Fibroblast of the aortic adventitia (primary cell): ENCODE results near the gene PIKFYVE. TPM values are rescaled to one million over a fixed set of nuclear protein-coding genes. Genes with fewer than 3 reads are reported as not detected.
"Not testable (repeated sequence)": the region's sequence is repeated elsewhere in the genome, so short reads cannot be mapped to it uniquely, and the experiment has no call there.

ENCODE experiments used
- DNase-seq: peaks from one replicate; pipeline ENCODE4 v3.0.0-alpha.2; 2010; ENCODE audit warnings: low read depth
- H3K4me3 ChIP-seq: 2 replicates; pipeline ENCODE4 v1.5.1; 2011; ENCODE audit warnings: low read depth, mild to moderate bottlenecking, control low read depth, low read length, moderate library complexity
- total RNA-seq: library from RNA; depleted of rRNA; stranded (reverse); fragments of >200 nt; gene quantifications from 2 replicates; pipeline ENCODE4 v1.2.3, GENCODE V29; 2012; ENCODE audit warnings: low replicate concordance
- TF ChIP-seq, protein P1 (sequence below): IDR thresholded peaks from 2 replicates; pipeline ENCODE4 v1.5.1; 2011; ENCODE audit warnings: mild to moderate bottlenecking, low read length, control low read depth, inconsistent platforms; ENCODE audit not compliant: insufficient read depth

PIKFYVE gene
- total RNA-seq, 1 donor = 45.8 TPM

DNA sequence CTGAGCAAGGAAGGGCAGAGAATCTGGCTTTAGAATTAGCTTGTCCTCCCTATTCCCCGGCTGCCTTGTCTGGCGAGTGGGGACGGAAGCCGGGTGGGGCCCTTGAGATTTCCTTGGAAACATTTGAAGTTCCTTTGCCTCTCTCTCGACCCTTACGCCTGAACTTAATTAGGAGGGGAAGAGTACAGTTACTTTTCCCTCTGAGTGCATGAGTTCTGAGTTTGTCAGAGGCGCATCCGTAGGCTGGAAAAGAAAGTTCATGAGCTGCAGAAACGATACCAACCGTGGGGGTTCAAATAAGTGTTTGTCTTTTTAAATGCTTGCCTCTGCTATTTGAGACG, 468 bp downstream of the PIKFYVE start:
- TF ChIP-seq, protein P1, sequence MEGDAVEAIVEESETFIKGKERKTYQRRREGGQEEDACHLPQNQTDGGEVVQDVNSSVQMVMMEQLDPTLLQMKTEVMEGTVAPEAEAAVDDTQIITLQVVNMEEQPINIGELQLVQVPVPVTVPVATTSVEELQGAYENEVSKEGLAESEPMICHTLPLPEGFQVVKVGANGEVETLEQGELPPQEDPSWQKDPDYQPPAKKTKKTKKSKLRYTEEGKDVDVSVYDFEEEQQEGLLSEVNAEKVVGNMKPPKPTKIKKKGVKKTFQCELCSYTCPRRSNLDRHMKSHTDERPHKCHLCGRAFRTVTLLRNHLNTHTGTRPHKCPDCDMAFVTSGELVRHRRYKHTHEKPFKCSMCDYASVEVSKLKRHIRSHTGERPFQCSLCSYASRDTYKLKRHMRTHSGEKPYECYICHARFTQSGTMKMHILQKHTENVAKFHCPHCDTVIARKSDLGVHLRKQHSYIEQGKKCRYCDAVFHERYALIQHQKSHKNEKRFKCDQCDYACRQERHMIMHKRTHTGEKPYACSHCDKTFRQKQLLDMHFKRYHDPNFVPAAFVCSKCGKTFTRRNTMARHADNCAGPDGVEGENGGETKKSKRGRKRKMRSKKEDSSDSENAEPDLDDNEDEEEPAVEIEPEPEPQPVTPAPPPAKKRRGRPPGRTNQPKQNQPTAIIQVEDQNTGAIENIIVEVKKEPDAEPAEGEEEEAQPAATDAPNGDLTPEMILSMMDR = no peak
- DNase-seq = peak; percentile 32

DNA sequence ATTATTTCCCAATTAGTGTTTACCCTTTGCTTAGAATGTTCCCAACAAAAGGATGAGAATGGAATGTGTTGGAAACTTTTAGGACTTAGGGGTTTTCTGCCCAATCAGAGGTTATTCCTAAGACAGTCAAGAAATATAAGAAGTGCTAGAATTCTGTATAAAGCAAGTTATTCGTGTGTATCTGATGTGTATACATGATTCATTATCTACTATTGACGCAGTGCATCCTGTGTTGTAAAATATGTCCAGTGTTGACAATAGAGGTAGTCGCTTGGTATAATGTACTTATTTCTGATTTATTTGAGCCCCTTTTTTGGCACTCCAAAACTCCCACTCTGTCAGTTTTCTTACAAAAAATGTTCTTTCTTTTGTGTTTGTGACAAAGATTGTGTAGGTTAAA, 881 bp downstream of the PIKFYVE start:
- TF ChIP-seq, protein P1 = no peak
- DNase-seq = peak; percentile 13
- peak overlapping the region; percentile 93 for H3K4me3 ChIP-seq

More for the DNA sequence above, 468 bp downstream of the PIKFYVE start:
- peak overlapping the region; percentile 93 for H3K4me3 ChIP-seq

DNA sequence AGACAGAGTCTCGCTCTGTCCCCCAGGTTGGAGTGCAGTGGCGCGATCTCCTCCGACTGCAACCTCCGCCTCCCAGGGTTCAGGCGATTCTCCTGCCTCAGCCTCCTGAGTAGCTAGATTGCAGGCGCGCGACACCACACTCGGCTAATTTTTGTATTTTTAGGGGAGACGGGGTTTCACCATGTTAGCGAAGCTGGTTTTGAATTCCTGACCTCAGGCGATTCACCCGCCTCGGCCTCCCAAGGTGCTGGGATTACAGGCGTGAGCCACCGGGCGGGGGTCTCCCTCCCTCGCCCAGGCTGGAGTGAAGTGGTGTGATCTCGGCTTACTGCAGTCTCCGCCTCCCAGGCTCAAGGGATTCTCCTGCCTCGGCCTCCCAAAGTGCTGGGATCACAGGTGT, 1.5 kb downstream of the PIKFYVE start:
- peak overlapping the region; percentile 93 for H3K4me3 ChIP-seq
- DNase-seq = not testable (repeated sequence)

DNA sequence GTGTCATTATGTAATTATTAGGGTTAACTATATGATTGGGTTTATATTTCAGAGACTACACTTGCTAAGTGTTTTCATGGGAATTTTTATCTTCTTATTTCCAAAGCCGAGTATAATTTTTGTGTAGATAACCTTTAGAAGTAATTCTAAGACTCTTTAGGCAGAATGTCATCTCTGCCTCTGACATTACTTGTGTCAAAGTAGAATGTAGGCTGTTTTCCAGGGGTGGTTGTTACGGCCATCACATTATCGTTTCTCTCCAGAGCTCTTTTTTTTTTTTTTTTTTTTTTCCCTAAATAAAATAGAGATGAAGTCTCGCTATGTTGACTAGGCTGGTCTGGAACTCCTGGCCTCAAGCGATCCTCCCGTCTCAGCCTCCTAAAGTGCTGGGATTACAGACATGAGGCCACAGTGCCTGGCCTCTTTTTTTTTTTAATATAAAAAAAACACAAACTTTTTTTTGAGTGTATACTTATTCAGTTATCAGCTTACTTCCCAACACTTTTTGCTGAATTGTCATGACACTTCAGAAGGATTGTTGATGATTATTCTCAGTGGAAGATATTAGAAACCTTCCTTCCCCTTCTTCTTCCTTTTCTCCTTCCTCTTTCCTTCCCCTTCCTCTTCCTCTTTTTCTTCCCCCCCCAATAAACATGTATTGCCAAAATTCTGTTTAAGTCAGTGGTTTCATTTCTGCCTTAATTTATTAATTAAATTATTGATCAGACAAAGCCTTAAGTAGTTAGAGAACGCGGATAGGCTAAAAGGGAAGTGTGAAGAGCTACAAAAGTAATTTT, 2.3 kb downstream of the PIKFYVE start:
- TF ChIP-seq, protein P1 = no peak

DNA sequence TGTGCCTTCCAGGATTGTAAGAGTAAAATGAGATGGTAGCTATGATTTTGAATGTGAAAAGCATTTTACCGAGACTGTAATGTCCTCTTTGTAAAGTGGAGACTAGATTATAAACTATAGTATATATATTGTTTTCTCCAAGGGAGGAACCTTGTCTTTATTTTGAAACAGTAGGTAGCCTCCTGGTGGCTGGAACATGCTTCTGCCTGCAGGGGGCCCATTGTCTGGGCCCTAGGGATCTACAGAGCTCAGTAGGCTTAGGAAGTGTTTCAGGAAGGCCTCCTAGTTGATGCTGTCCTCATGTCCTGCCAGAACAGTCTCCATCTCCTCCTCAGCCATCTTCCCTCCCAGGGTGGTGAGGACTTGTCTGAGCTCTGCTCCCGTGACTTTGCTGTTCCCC, 3.0 kb downstream of the PIKFYVE start:
- TF ChIP-seq, protein P1 = no peak
- no peak overlapping the region for H3K4me3 ChIP-seq
- DNase-seq = no peak

More for the DNA sequence above, 2.3 kb downstream of the PIKFYVE start:
- DNase-seq = peak; percentile 16
- no peak overlapping the region for H3K4me3 ChIP-seq

DNA sequence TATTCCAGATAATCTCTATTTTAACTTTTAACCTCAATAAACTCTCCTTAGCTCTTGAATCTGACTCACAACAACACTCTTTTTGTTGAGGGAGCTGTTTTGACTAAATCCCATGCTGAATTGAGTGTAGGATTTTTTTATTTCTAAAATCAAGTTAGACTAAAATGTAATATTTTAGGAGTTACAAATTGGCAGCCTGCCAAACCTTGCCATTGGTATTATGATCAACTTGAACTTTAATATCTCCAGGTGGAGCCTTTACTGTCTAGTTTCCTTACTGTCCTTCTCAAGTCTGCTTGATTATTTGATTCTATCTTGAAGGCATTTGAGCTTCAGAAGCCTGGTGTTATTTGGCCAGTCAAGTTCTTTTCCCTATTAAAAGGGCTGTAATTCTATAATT, 8.7 kb downstream of the PIKFYVE start:
- no peak for DNase-seq
- H3K4me3 ChIP-seq = no peak overlapping the region
- TF ChIP-seq, protein P1 = no peak

DNA sequence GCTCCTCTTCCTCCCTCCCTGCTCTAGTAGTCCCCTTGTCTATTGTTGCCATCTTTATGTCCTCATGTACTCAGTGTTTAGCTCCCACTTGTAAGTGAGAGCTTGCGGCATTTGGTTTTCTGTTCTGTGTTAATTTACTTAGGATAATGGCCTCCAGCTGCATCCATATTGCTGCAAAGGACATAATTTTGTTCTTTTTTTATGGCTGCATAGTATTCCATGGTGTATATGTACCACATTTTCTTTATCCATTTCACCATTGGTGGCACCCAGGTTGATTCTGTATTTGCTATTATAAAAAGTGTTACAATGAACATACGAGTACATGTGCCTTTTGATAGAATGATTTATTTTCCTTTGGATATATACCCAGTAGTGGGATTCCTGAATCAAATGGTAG, 12.5 kb downstream of the PIKFYVE start:
- no peak overlapping the region for H3K4me3 ChIP-seq
- DNase-seq = no peak
- TF ChIP-seq, protein P1 = no peak
